IMR-90 (cell line): ENCODE data around the gene TMC1. TPM values are rescaled to one million over a fixed set of nuclear protein-coding genes. Genes with fewer than 3 reads are reported as not detected.

Source experiments
- ATAC-seq: fragments of 200-7000 bp; cut with Tn5 transposase; 2 replicates; pipeline ENCODE4 v1.9.1; 2020; ENCODE audit warnings: low read depth, mild to moderate bottlenecking, moderate library complexity
- BruUV-seq: library from RNA; stranded (reverse); fragments of 400-500 nt; replicated peaks from 2 replicates; lab custom pipeline; 2021; lab: Mats Ljungman, UMichigan
- CTCF ChIA-PET: fragments of 300-600 bp; formaldehyde crosslinking; extraction: SDS; loops from one replicate; lab custom pipeline; 2021; ENCODE audit warnings: antibody characterized with exemption; lab: Yijun Ruan, JAX
- POLR2A ChIA-PET: fragments of 300-600 bp; sonication (Branson Sonifier 250); formaldehyde crosslinking; loops from one replicate; lab custom pipeline; 2022; ENCODE audit warnings: antibody characterized with exemption; ENCODE audit not compliant: unreplicated experiment; lab: Charles Lee
- DNase-seq: peaks from one replicate; pipeline ENCODE4 v3.0.0; 2013
- H2AFZ ChIP-seq: replicated peaks from 2 replicates; pipeline ENCODE3; 2013; ENCODE audit warnings: low read length, mild to moderate bottlenecking; ENCODE audit not compliant: poor library complexity
- H2AK5ac ChIP-seq: 2 replicates; pipeline ENCODE4 v1.6.1; 2013; ENCODE audit warnings: low read depth, low read length, inconsistent platforms
- H2AK9ac ChIP-seq: replicated peaks from 2 replicates; pipeline ENCODE3; 2013; ENCODE audit warnings: mild to moderate bottlenecking, low read depth, low read length, moderate library complexity; ENCODE audit not compliant: poor library complexity
- H2BK120ac ChIP-seq: 2 replicates; pipeline ENCODE4 v1.6.1; 2013; ENCODE audit warnings: low read depth, low read length, inconsistent platforms
- H2BK15ac ChIP-seq: 3 replicates; pipeline ENCODE4 v1.6.1; 2013; ENCODE audit warnings: low read depth, low read length, inconsistent platforms
- H2BK20ac ChIP-seq: 2 replicates; pipeline ENCODE4 v1.6.1; 2013; ENCODE audit warnings: low read depth, mild to moderate bottlenecking, inconsistent platforms, low read length, moderate library complexity
- H2BK5ac ChIP-seq: 2 replicates; pipeline ENCODE4 v1.6.1; 2013; ENCODE audit warnings: mild to moderate bottlenecking, low read depth, low read length, inconsistent platforms; ENCODE audit not compliant: poor library complexity, severe bottlenecking
- H3K14ac ChIP-seq: replicated peaks from 2 replicates; pipeline ENCODE4 v1.6.1; 2013; ENCODE audit warnings: low read depth, low read length, inconsistent platforms
- H3K18ac ChIP-seq: 2 replicates; pipeline ENCODE4 v1.6.1; 2013; ENCODE audit warnings: low read depth, low read length, control low read depth
- H3K23ac ChIP-seq: 2 replicates; pipeline ENCODE4 v1.6.1; 2013; ENCODE audit warnings: low read depth, low read length, inconsistent platforms
- H3K27ac ChIP-seq: 2 replicates; pipeline ENCODE4 v1.5.1; 2013; ENCODE audit warnings: mild to moderate bottlenecking, control low read depth, low read length; ENCODE audit not compliant: insufficient read depth
- H3K27me3 ChIP-seq: 2 replicates; pipeline ENCODE4 v1.6.1; 2013; ENCODE audit warnings: low read length; ENCODE audit not compliant: control insufficient read depth, insufficient read depth
- H3K36me3 ChIP-seq: 2 replicates; pipeline ENCODE4 v1.6.1; 2013; ENCODE audit warnings: low read length, mixed read lengths; ENCODE audit not compliant: control insufficient read depth, insufficient read depth
- H3K4ac ChIP-seq: 2 replicates; pipeline ENCODE4 v1.6.1; 2013; ENCODE audit warnings: low read depth, low read length, inconsistent platforms
- H3K4me1 ChIP-seq: 2 replicates; pipeline ENCODE4 v1.6.1; 2013; ENCODE audit warnings: low read length, mixed read lengths; ENCODE audit not compliant: control insufficient read depth, insufficient read depth
- H3K4me2 ChIP-seq: 2 replicates; pipeline ENCODE4 v1.6.1; 2013; ENCODE audit warnings: low read depth, mild to moderate bottlenecking, control low read depth, low read length, moderate library complexity
- H3K4me3 ChIP-seq: 2 replicates; pipeline ENCODE4 v1.5.1; 2013; ENCODE audit warnings: low read depth, mild to moderate bottlenecking, control low read depth, low read length, moderate library complexity; ENCODE audit not compliant: insufficient read depth
- H3K56ac ChIP-seq: 2 replicates; pipeline ENCODE4 v1.6.1; 2013; ENCODE audit warnings: low read length, inconsistent platforms; ENCODE audit not compliant: insufficient read depth; ENCODE audit errors: extremely low read depth
- H3K79me1 ChIP-seq, 2 experiments: 2 replicates each; pipeline ENCODE4 v1.6.1; 2013; ENCODE audit warnings: low read length in 2 of 2, inconsistent platforms in 1 of 2, low read depth in 1 of 2
- H3K9ac ChIP-seq: 2 replicates; pipeline ENCODE4 v1.6.1; 2013; ENCODE audit warnings: low read depth, low read length, control low read depth
- H3K9me1 ChIP-seq: 2 replicates; pipeline ENCODE4 v1.6.1; 2013; ENCODE audit warnings: low read length, inconsistent platforms; ENCODE audit not compliant: insufficient read depth
- H3K9me3 ChIP-seq: 2 replicates; pipeline ENCODE4 v1.6.1; 2013; ENCODE audit warnings: low read length; ENCODE audit not compliant: control insufficient read depth, insufficient read depth
- H4K20me1 ChIP-seq: 2 replicates; pipeline ENCODE4 v1.6.1; 2013; ENCODE audit warnings: low read length, inconsistent platforms; ENCODE audit not compliant: insufficient read depth
- H4K5ac ChIP-seq: 2 replicates; pipeline ENCODE4 v1.6.1; 2013; ENCODE audit warnings: mild to moderate bottlenecking, low read depth, low read length, control low read depth
- H4K8ac ChIP-seq, 2 experiments: 2 replicates each; pipeline ENCODE4 v1.6.1; 2013; ENCODE audit warnings: low read depth in 2 of 2, low read length in 2 of 2, control low read depth in 1 of 2, inconsistent platforms in 1 of 2
- H4K91ac ChIP-seq: 2 replicates; pipeline ENCODE4 v1.6.1; 2013; ENCODE audit warnings: low read depth, low read length, inconsistent platforms; ENCODE audit not compliant: insufficient read depth
- BHLHE40 ChIP-seq: fragments of 150-350 bp; IDR thresholded peaks from 2 replicates; pipeline ENCODE4 v1.6.1; 2016; ENCODE audit warnings: mild to moderate bottlenecking, low read depth, low read length
- CEBPB ChIP-seq: IDR thresholded peaks from 2 replicates; pipeline ENCODE4 v1.6.1; 2012; ENCODE audit warnings: low read depth, low read length, improper control_type of control experiment
- CHD1 ChIP-seq: IDR thresholded peaks from 2 replicates; pipeline ENCODE4 v1.6.1; 2012; ENCODE audit warnings: low read depth, low read length, improper control_type of control experiment
- CTCF ChIP-seq: conservative IDR thresholded peaks from 2 replicates; pipeline ENCODE4 v1.5.1; 2012; ENCODE audit warnings: mild to moderate bottlenecking, low read depth, low read length, improper control_type of control experiment
- FOS ChIP-seq: fragments of 150-350 bp; IDR thresholded peaks from 2 replicates; pipeline ENCODE4 v1.6.1; 2016; ENCODE audit warnings: low read depth, low read length
- POLR2A ChIP-seq: IDR thresholded peaks from 2 replicates; pipeline ENCODE4 v1.6.1; 2012; ENCODE audit warnings: mild to moderate bottlenecking, low read depth, low read length
- RAD21 ChIP-seq: IDR thresholded peaks from 2 replicates; pipeline ENCODE4 v1.6.1; 2012; ENCODE audit warnings: low read length, improper control_type of control experiment
- RFX5 ChIP-seq: IDR thresholded peaks from 2 replicates; pipeline ENCODE4 v1.8.0; 2012; ENCODE audit warnings: low read depth, mild to moderate bottlenecking, low read length, moderate library complexity
- WGBS, 2 experiments: methylation state at CpG; one replicate each; pipeline versions ENCODE4 v1.1.5 to v1.1.7; 2013; ENCODE audit warnings: missing lambda C conversion rate in 2 of 2; ENCODE audit not compliant: insufficient read length in 1 of 2; ENCODE audit errors: extremely low coverage in 2 of 2; 5-methylcytosine and 5-hydroxymethylcytosine counted together
- dilution Hi-C: fragments of 300-500 bp; cut with HindIII; formaldehyde crosslinking; loops from one replicate; pipeline ENCODE4 v1.14.3; 2018; ENCODE audit warnings: low sequenced_read_pairs; ENCODE audit not compliant: unreplicated experiment
- in situ Hi-C: fragments of 300-500 bp; cut with MboI; formaldehyde crosslinking; loops from 3 replicates; pipeline ENCODE4 v1.14.3; 2019; ENCODE audit warnings: low sequenced_read_pairs, inconsistent platforms, mixed read lengths
- intact Hi-C: fragments of 100-400 bp; cut with micrococcal nuclease; formaldehyde crosslinking; loops from 2 replicates; pipeline ENCODE4 v1.10.0; 2022
- polyA plus RNA-seq, 3 experiments: library from polyadenylated mRNA; depleted of rRNA; stranded (reverse); fragments of >200 nt; gene quantifications; 2 replicates each; pipeline ENCODE4 v1.2.3, GENCODE V29; 2012; ENCODE audit warnings: low replicate concordance in 1 of 3
- total RNA-seq: library from RNA; depleted of rRNA; stranded (reverse); fragments of >200 nt; gene quantifications from 2 replicates; pipeline ENCODE4 v1.2.3, GENCODE V29; 2012
- TF ChIP-seq, protein P1 (sequence below): fragments of 150-350 bp; IDR thresholded peaks from 2 replicates; pipeline ENCODE4 v1.6.1; 2016; ENCODE audit warnings: low read depth, mild to moderate bottlenecking, low read length, moderate library complexity, borderline replicate concordance
- TF ChIP-seq, protein P2 (sequence below): fragments of 150-350 bp; IDR thresholded peaks from 2 replicates; pipeline ENCODE4 v1.6.1; 2017; ENCODE audit warnings: mild to moderate bottlenecking, antibody characterized with exemption, low read length, low read depth

TMC1 gene
- total and polyA plus RNA-seq, 2 of the 4 experiments (the other 2 are of a cell fraction), result not detected

GRCh38 chr9:72680593-72681282, 159.3 kb downstream of the TMC1 start:
- Histone ChIP-seq H2BK120ac (no peak overlapping the region), H2BK20ac (no peak overlapping the region), H2BK15ac (no peak overlapping the region), H3K23ac (no peak overlapping the region), H3K4me3 (no peak overlapping the region), H3K9me3 (no peaks in the 10 kb centered on the region), H2AFZ (no peak overlapping the region), H3K79me1 (no peaks in the 10 kb centered on the region), H4K20me1 (no peaks in the 10 kb centered on the region), H3K4me1 (no peaks in the 10 kb centered on the region), H2AK5ac (no peak overlapping the region), H4K91ac (no peak overlapping the region), H4K8ac (no peak overlapping the region), H3K27me3 (peaks cover 1% of the 10 kb centered on the region; the same call in 1 of the 2 replicates), H3K56ac (no peak overlapping the region), H2BK5ac (no peak overlapping the region), H2AK9ac (no peak overlapping the region), H3K4me2 (no peak overlapping the region), H4K5ac (no peak overlapping the region), H3K9me1 (no peaks in the 10 kb centered on the region), H3K27ac (no peak overlapping the region), H3K9ac (no peak overlapping the region), H3K36me3 (no peaks in the 10 kb centered on the region), H3K4ac (no peak overlapping the region), H3K18ac (no peak overlapping the region), H3K14ac (no peak overlapping the region)
- in situ Hi-C loops (no loop called here), dilution Hi-C loops (no loop called here), intact Hi-C loops (no loop called here)
- WGBS, 2 experiments, result no CpG with 5 or more reads among the region's 2 CpGs
- BruUV-seq, result no TSS peak
- TF ChIP-seq POLR2A, result no peak
- TF ChIP-seq, protein P1, sequence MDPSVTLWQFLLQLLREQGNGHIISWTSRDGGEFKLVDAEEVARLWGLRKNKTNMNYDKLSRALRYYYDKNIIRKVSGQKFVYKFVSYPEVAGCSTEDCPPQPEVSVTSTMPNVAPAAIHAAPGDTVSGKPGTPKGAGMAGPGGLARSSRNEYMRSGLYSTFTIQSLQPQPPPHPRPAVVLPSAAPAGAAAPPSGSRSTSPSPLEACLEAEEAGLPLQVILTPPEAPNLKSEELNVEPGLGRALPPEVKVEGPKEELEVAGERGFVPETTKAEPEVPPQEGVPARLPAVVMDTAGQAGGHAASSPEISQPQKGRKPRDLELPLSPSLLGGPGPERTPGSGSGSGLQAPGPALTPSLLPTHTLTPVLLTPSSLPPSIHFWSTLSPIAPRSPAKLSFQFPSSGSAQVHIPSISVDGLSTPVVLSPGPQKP, result no peak
- no peak for TF ChIP-seq RAD21
- TF ChIP-seq BHLHE40, result no peak
- TF ChIP-seq, protein P2, sequence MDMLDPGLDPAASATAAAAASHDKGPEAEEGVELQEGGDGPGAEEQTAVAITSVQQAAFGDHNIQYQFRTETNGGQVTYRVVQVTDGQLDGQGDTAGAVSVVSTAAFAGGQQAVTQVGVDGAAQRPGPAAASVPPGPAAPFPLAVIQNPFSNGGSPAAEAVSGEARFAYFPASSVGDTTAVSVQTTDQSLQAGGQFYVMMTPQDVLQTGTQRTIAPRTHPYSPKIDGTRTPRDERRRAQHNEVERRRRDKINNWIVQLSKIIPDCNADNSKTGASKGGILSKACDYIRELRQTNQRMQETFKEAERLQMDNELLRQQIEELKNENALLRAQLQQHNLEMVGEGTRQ, result no peak
- TF ChIP-seq RFX5, result no peak
- no peak for TF ChIP-seq CTCF
- no peak for TF ChIP-seq FOS
- no peak for TF ChIP-seq CHD1
- no peak for TF ChIP-seq CEBPB
- ChIA-PET POLR2A (no interaction called here), CTCF (interaction anchor here (0.6 kb wide), 1 partner anchor 642 kb away, joined by 3 read pairs; no protein-coding TSS in a partner anchor)
- DNase-seq, result no peak
- no peak for ATAC-seq
